Smooth muscle cell (in vitro differentiated cells): Measurements from ENCODE around the gene RAB8B. TPM values are rescaled to one million over a fixed set of nuclear protein-coding genes. Genes with fewer than 3 reads are reported as not detected.

ENCODE experiments used
- DNase-seq: peaks from one replicate; lab custom pipeline; 2025; ENCODE audit not compliant: unreplicated experiment; lab: John Stamatoyannopoulos, UW
- H2AFZ ChIP-seq: fragments of 200-600 bp; sonication (generic); 2 replicates; pipeline ENCODE4 v1.6.0; 2016; ENCODE audit warnings: antibody characterized with exemption, low read depth, mild to moderate bottlenecking
- H3F3A ChIP-seq: fragments of 200-600 bp; sonication (generic); 2 replicates; pipeline ENCODE4 v1.6.0; 2017; ENCODE audit warnings: antibody characterized with exemption, low read depth
- H3K27ac ChIP-seq: fragments of 200-600 bp; sonication (generic); 2 replicates; pipeline ENCODE4 v1.5.1; 2016; ENCODE audit warnings: low read depth, mild to moderate bottlenecking
- H3K27me3 ChIP-seq: fragments of 200-600 bp; sonication (generic); 2 replicates; pipeline ENCODE4 v1.6.1; 2016; ENCODE audit warnings: low read depth, mild to moderate bottlenecking
- H3K36me3 ChIP-seq: fragments of 200-600 bp; sonication (generic); 2 replicates; pipeline ENCODE4 v1.5.1; 2016; ENCODE audit warnings: low read depth
- H3K4me1 ChIP-seq: fragments of 200-600 bp; sonication (generic); 2 replicates; pipeline ENCODE4 v1.5.1; 2016; ENCODE audit warnings: low read depth
- H3K4me2 ChIP-seq: fragments of 200-600 bp; sonication (generic); 2 replicates; pipeline ENCODE4 v1.6.0; 2016; ENCODE audit warnings: mild to moderate bottlenecking
- H3K4me3 ChIP-seq: fragments of 200-600 bp; sonication (generic); 2 replicates; pipeline ENCODE4 v1.5.1; 2016; ENCODE audit warnings: mild to moderate bottlenecking
- H3K79me2 ChIP-seq: fragments of 200-600 bp; sonication (generic); 2 replicates; pipeline ENCODE4 v1.6.0; 2016; ENCODE audit warnings: low read depth, mild to moderate bottlenecking
- H3K9ac ChIP-seq: fragments of 200-600 bp; sonication (generic); 2 replicates; pipeline ENCODE4 v1.6.0; 2016; ENCODE audit warnings: low read depth
- H3K9me3 ChIP-seq: fragments of 200-600 bp; sonication (generic); replicated peaks from 2 replicates; pipeline ENCODE4 v1.5.1; 2016; ENCODE audit warnings: low read depth
- H4K20me1 ChIP-seq: fragments of 200-600 bp; sonication (generic); 2 replicates; pipeline ENCODE4 v1.6.0; 2016; ENCODE audit warnings: low read depth
- CTCF ChIP-seq: fragments of 200-600 bp; sonication (generic); IDR thresholded peaks from 2 replicates; pipeline ENCODE4 v1.5.1; 2017; ENCODE audit warnings: borderline replicate concordance, mild to moderate bottlenecking, antibody characterized with exemption; ENCODE audit not compliant: insufficient read depth, poor library complexity, severe bottlenecking
- WGBS: methylation state at CpG from one replicate; pipeline ENCODE4 v1.1.7; 2016; ENCODE audit warnings: low lambda C conversion rate; 5-methylcytosine and 5-hydroxymethylcytosine counted together
- polyA plus RNA-seq: library from polyadenylated mRNA; unstranded; fragments of >200 nt; fragmentation: Nextera tagmentation; extraction: Ambion mirVana; gene quantifications from 2 replicates; pipeline ENCODE4 v1.2.1, GENCODE V29; 2016
- total RNA-seq: library from RNA; depleted of rRNA; stranded (reverse); fragments of >200 nt; gene quantifications from 2 replicates; pipeline ENCODE4 v1.2.3, GENCODE V29; 2014

The RAB8B gene
- total and polyA plus RNA-seq, 2 experiments from 2014 or later = 11.5 to 34.7 TPM

DNA sequence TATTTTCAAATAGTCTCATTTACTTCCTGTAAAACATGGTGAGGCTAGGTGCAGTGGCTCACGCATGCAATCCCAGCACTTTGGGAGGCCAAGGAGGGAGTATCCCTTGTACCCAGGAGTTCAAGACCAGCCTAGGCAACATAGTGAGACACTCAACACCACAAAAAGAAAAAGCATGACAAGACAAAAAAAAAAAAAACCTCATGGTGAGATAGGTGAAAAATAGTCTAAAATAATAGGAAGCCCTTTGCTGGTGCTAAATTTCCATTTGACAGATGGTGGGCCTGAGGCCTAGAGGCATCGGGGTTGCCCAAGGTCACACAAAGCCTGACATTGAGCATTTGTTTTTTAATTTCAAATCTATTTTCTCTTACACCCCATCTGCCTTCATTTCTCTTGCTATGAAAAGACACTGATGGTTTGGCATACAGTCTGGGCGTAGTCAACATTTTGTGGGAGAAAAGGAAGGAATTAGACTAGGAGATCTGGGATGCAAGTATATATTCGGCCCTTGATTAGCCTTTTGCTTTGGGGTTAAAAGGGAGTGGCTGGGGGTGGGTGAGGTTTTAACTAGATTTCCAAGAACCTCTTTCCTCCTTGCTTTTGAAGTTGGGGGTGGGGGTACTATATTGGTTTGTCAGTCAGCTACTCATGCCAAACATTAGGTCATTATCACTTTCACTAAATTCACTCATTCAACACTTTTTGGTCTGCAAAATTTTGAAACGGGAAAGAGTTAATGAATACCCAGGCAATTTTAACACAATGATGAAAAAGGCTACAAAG, 11.3 kb downstream of the RAB8B start:
- DNase-seq = no peak
- Histone ChIP-seq H3K9me3 (no peaks in the 10 kb centered on the region), H2AFZ (no peak overlapping the region), H3K27ac (no peak overlapping the region), H3K9ac (no peak overlapping the region), H3F3A (no peaks in the 10 kb centered on the region), H4K20me1 (peaks cover 70% of the 10 kb centered on the region), H3K4me2 (no peak overlapping the region), H3K27me3 (no peaks in the 10 kb centered on the region), H3K4me3 (no peak overlapping the region), H3K4me1 (peaks cover 31% of the 10 kb centered on the region), H3K79me2 (peaks cover 36% of the 10 kb centered on the region), H3K36me3 (no peaks in the 10 kb centered on the region)
- WGBS = 97% methylated on average over 5 of the region's 5 CpGs
- no peak for TF ChIP-seq CTCF

DNA sequence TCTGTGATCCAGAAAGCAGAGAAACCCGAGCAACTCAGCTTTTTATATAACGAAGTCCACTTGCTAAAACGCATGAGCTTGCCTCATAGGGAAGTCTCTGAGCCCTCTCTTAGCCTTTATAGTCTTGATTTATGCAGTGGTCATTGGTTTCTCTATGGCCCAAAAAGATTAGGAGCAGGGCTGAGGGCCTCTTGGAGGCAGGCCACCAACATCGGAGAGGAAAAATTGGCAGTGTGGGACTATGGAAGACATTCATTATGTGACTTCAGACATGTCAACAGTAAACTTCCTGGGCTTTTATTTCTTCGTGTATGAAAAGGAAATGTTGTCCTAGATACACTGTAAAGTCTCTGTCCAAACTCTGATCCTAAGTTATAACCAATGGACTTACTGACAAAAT, 13.5 kb downstream of the RAB8B start:
- WGBS = 62% methylated on average over 5 of the region's 5 CpGs
- no peaks in the 10 kb centered on the region for H3K36me3 ChIP-seq
- no peak overlapping the region for H2AFZ ChIP-seq
- no peak for DNase-seq
- no peaks in the 10 kb centered on the region for H3K9me3 ChIP-seq
- H3K27ac ChIP-seq = no peak overlapping the region
- no peak overlapping the region for H3K4me3 ChIP-seq
- no peak overlapping the region for H3K9ac ChIP-seq
- peaks cover 12% of the 10 kb centered on the region for H3K4me1 ChIP-seq
- H3K27me3 ChIP-seq = no peaks in the 10 kb centered on the region
- TF ChIP-seq CTCF = no peak
- H4K20me1 ChIP-seq = peaks cover 65% of the 10 kb centered on the region
- H3F3A ChIP-seq = no peaks in the 10 kb centered on the region
- H3K79me2 ChIP-seq = peaks cover 43% of the 10 kb centered on the region
- H3K4me2 ChIP-seq = no peak overlapping the region

DNA sequence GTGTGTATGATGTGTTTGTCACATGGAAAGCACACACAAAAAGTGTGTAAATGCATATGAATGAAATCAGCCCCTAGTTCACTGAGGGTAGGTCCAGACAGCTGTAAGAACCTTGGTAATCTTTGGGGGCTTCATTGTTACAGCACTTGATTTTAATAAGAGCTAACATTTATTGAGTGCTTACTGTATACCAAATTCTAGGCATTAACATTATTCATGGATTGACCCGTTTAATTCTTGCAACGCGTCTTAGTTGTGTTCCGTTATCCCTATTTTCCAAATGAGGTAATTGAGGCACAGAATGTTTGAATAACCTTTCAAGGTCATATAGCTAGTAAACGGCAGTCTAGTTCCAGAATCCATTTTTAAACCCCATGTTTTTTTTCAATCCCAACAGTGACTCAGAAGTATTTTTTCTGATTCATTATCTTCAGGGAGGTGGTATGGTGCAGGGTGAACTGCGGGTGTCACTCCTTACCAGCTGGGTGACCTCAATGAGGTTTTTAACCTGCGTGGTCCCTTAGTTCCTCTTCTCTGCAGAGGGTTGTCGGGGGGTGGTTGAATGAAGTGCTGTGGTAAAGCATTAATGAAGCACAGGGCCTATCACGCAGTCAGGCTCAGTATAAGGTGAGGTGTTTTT, 14.2 kb downstream of the RAB8B start:
- H3K27me3 ChIP-seq = no peaks in the 10 kb centered on the region
- WGBS = 89% methylated on average over 9 of the region's 9 CpGs
- no peak overlapping the region for H3K4me2 ChIP-seq
- H3K4me3 ChIP-seq = no peak overlapping the region
- H3K4me1 ChIP-seq = peaks cover 6% of the 10 kb centered on the region
- peaks cover 58% of the 10 kb centered on the region for H4K20me1 ChIP-seq
- no peak overlapping the region for H3K27ac ChIP-seq
- no peak overlapping the region for H2AFZ ChIP-seq
- no peaks in the 10 kb centered on the region for H3K36me3 ChIP-seq
- H3K9ac ChIP-seq = no peak overlapping the region
- no peaks in the 10 kb centered on the region for H3F3A ChIP-seq
- DNase-seq = no peak
- no peak for TF ChIP-seq CTCF
- no peaks in the 10 kb centered on the region for H3K9me3 ChIP-seq
- H3K79me2 ChIP-seq = peaks cover 47% of the 10 kb centered on the region
